Endothelial cell of umbilical vein (primary cell): Measurements from ENCODE around the gene CAMSAP3.

Experiments used
- CTCF ChIP-seq, 2 donors: IDR thresholded peaks; 1 replicate in 1 of 2; 2 replicates in 1 of 2; pipeline ENCODE4 v1.5.1; 2011; ENCODE audit warnings: low read length in 2 of 2, mild to moderate bottlenecking in 2 of 2, moderate library complexity in 2 of 2, control low read depth in 1 of 2, inconsistent platforms in 1 of 2, low read depth in 1 of 2; ENCODE audit not compliant: insufficient read depth in 1 of 2; ENCODE audit errors: extremely low read depth in 1 of 2
- EZH2 ChIP-seq: IDR thresholded peaks from 2 replicates; pipeline ENCODE4 v1.6.1; 2012; ENCODE audit warnings: borderline replicate concordance, low read depth, mild to moderate bottlenecking, moderate library complexity, low read length, inconsistent platforms; ENCODE audit not compliant: severe bottlenecking
- FOS ChIP-seq: IDR thresholded peaks from 2 replicates; pipeline ENCODE4 v1.6.1; 2011; ENCODE audit warnings: mild to moderate bottlenecking, low read length, moderate library complexity, borderline replicate concordance; ENCODE audit not compliant: insufficient read depth
- GATA2 ChIP-seq: IDR thresholded peaks from 2 replicates; pipeline ENCODE4 v1.7.0; 2011; ENCODE audit warnings: low read depth, mild to moderate bottlenecking, moderate library complexity, mixed read lengths, low read length; ENCODE audit not compliant: insufficient read length, insufficient read depth
- JUN ChIP-seq: IDR thresholded peaks from 2 replicates; pipeline ENCODE4 v1.6.1; 2011; ENCODE audit warnings: borderline replicate concordance, low read depth; ENCODE audit not compliant: insufficient read length, insufficient read depth
- MYC ChIP-seq: IDR thresholded peaks from one replicate; pipeline ENCODE4 v1.6.1; 2011; ENCODE audit warnings: mild to moderate bottlenecking, low read depth, low read length
- POLR2A ChIP-seq: IDR thresholded peaks from 2 replicates; pipeline ENCODE4 v1.6.1; 2012; ENCODE audit warnings: low read depth, mild to moderate bottlenecking, control low read depth, low read length
- POLR2AphosphoS5 ChIP-seq: IDR thresholded peaks from 2 replicates; pipeline ENCODE4 v1.6.1; 2012; ENCODE audit warnings: low read depth, mild to moderate bottlenecking, control low read depth, low read length, moderate library complexity; ENCODE audit not compliant: insufficient read depth
- TF ChIP-seq, protein P1 (sequence below): IDR thresholded peaks from 2 replicates; pipeline ENCODE4 v1.6.1; 2011; ENCODE audit not compliant: insufficient read depth, insufficient read length

DNA sequence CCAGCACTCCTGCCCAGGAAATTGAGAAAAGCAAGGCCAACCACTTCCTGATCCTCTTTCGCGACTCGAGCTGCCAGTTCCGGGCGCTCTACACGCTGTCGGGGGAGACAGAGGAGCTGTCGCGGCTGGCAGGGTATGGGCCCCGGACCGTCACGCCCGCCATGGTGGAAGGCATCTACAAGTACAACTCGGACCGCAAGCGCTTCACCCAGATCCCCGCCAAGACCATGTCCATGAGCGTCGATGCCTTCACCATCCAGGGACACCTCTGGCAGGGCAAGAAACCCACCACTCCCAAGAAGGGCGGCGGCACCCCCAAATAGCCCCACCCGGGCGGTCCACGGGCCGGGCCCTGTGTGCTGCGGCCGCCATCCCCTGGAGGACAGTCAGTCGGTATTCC is 22.1 kb downstream of the CAMSAP3 start:
- no peak for TF ChIP-seq POLR2A
- no peak for TF ChIP-seq CTCF (IDR thresholded peaks at IDR 0.05; ENCODE audit: extremely low read depth in 1 of 2, insufficient read depth in 1 of 2, low read depth in 1 of 2, low read length in 2 of 2)
- no peak for TF ChIP-seq EZH2
- TF ChIP-seq FOS, result no peak
- no peak for TF ChIP-seq JUN
- no peak for TF ChIP-seq MYC
- TF ChIP-seq, protein P1, sequence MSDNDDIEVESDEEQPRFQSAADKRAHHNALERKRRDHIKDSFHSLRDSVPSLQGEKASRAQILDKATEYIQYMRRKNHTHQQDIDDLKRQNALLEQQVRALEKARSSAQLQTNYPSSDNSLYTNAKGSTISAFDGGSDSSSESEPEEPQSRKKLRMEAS, result no peak
- no peak for TF ChIP-seq POLR2AphosphoS5
- no peak for TF ChIP-seq GATA2
